K562 (cell line): ENCODE results near the gene NAB1. TPM values are rescaled to one million over a fixed set of nuclear protein-coding genes. Genes with fewer than 3 reads are reported as not detected.

ENCODE experiments used
- ATAC-seq: fragments of 200-7000 bp; cut with Tn5 transposase; 3 replicates; pipeline ENCODE4 v1.9.1; 2020; ENCODE audit warnings: moderate library complexity
- BruUV-seq: library from RNA; stranded (reverse); fragments of 400-500 nt; replicated peaks from 2 replicates; lab custom pipeline; 2021; lab: Mats Ljungman, UMichigan
- CTCF ChIA-PET: fragments of 300-600 bp; formaldehyde crosslinking; extraction: SDS; loops from one replicate; lab custom pipeline; 2021; ENCODE audit warnings: low intra/inter-chr PET ratio; lab: Yijun Ruan, JAX
- POLR2A ChIA-PET: fragments of 300-600, 350-650 bp; sonication (Branson Sonifier 250); formaldehyde crosslinking; extraction: SDS; loops from one replicate; lab custom pipeline; 2021; ENCODE audit warnings: antibody characterized with exemption, inconsistent platforms; lab: Yijun Ruan, JAX
- DNase-seq, 4 experiments: peaks; one replicate each; pipeline versions ENCODE4 v3.0.0 to v3.0.0-alpha.2; 2011 to 2018; ENCODE audit warnings: low spot score in 3 of 4, mixed read lengths in 3 of 4; ENCODE audit errors: extremely low read depth in 1 of 4
- FAIRE-seq: peaks from 2 replicates; lab custom pipeline; 2011; peaks lifted over from hg19 to GRCh38; lab: Jason Lieb, UNC
- H2AFZ ChIP-seq: 2 replicates; pipeline ENCODE4 v1.6.0; 2011; ENCODE audit warnings: low read depth, low read length, control low read depth, inconsistent platforms
- H3K27ac ChIP-seq: fragments of 200-600 bp; 3 replicates; pipeline ENCODE4 v1.8.0; 2011; ENCODE audit warnings: low read depth, mild to moderate bottlenecking, control low read depth, inconsistent platforms, low read length, moderate library complexity, mixed read lengths; ENCODE audit errors: extremely low read depth
- H3K27me3 ChIP-seq, 2 experiments: fragments of 300-600 bp in 1 of 2; 2 replicates in 1 of 2; 3 replicates in 1 of 2; pipeline versions ENCODE4 v1.6.0 to v1.8.0; 2011; ENCODE audit warnings: inconsistent platforms in 2 of 2, low read length in 2 of 2, mild to moderate bottlenecking in 1 of 2, mixed read lengths in 1 of 2, moderate library complexity in 1 of 2; ENCODE audit not compliant: control insufficient read depth in 2 of 2, insufficient read depth in 2 of 2
- H3K36me3 ChIP-seq: fragments of 300-600 bp; 3 replicates; pipeline ENCODE4 v1.8.0; 2011; ENCODE audit warnings: mild to moderate bottlenecking, low read length, inconsistent platforms; ENCODE audit not compliant: control insufficient read depth, insufficient read depth
- H3K4me1 ChIP-seq, 2 experiments: fragments of 200-600 bp in 1 of 2; replicated peaks in 1 of 2; 2 replicates in 1 of 2; 3 replicates in 1 of 2; pipeline versions ENCODE4 v1.5.1 to v1.8.0; 2011; ENCODE audit warnings: inconsistent platforms in 2 of 2, low read length in 2 of 2, mild to moderate bottlenecking in 1 of 2, mixed read lengths in 1 of 2, moderate library complexity in 1 of 2; ENCODE audit not compliant: control insufficient read depth in 2 of 2, insufficient read depth in 2 of 2
- H3K4me2 ChIP-seq: 2 replicates; pipeline ENCODE4 v1.6.1; 2011; ENCODE audit warnings: low read length, control low read depth, inconsistent platforms, mixed read lengths; ENCODE audit not compliant: insufficient read depth
- H3K4me3 ChIP-seq: fragments of 200-600 bp; sonication (generic), shearing (Covaris generic); 2 replicates; pipeline ENCODE4 v1.5.1; 2016; ENCODE audit warnings: control low read depth, inconsistent platforms
- H3K79me2 ChIP-seq: fragments of 200-600 bp; 3 replicates; pipeline ENCODE4 v1.8.0; 2011; ENCODE audit warnings: low read length, inconsistent platforms; ENCODE audit not compliant: control insufficient read depth, insufficient read depth
- H3K9ac ChIP-seq, 2 experiments: 2 replicates each; pipeline versions ENCODE4 v1.6.0 to v1.6.1; 2011; ENCODE audit warnings: low read depth in 2 of 2, low read length in 2 of 2, control low read depth in 1 of 2, inconsistent platforms in 1 of 2, mild to moderate bottlenecking in 1 of 2, mixed read lengths in 1 of 2; ENCODE audit not compliant: insufficient read depth in 1 of 2
- H3K9me1 ChIP-seq: one replicate; pipeline ENCODE4 v1.6.0; 2011; ENCODE audit warnings: inconsistent platforms, mild to moderate bottlenecking, low read length, moderate library complexity; ENCODE audit not compliant: control insufficient read depth, insufficient read depth
- H3K9me3 ChIP-seq: replicated peaks from 2 replicates; pipeline ENCODE4 v1.5.1; 2011; ENCODE audit warnings: low read depth, low read length, inconsistent platforms; ENCODE audit not compliant: control insufficient read depth, insufficient read depth
- H4K20me1 ChIP-seq: replicated peaks from 2 replicates; pipeline ENCODE4 v1.6.1; 2011; ENCODE audit warnings: low read length, inconsistent platforms, mixed read lengths; ENCODE audit not compliant: control insufficient read depth, insufficient read depth
- EWSR1 ChIP-seq: fragments of 450-650 bp; IDR thresholded peaks from 2 replicates; pipeline ENCODE4 v1.6.1; 2018; ENCODE audit warnings: borderline replicate concordance, mild to moderate bottlenecking, low read depth, moderate library complexity; ENCODE audit not compliant: partially characterized antibody
- HNRNPLL ChIP-seq: fragments of 200-400 bp; formaldehyde crosslinking; IDR thresholded peaks from 2 replicates; pipeline ENCODE4 v1.6.1; 2017; ENCODE audit warnings: low read length, low read depth, mild to moderate bottlenecking; ENCODE audit not compliant: poor library complexity, severe bottlenecking
- PHF21A ChIP-seq: fragments of 450-650 bp; IDR thresholded peaks from 2 replicates; pipeline ENCODE4 v1.6.1; 2017; ENCODE audit warnings: low read depth, borderline replicate concordance
- RREB1 ChIP-seq: fragments of 250-450 bp; sonication (Bioruptor Pico); IDR thresholded peaks from 2 replicates; pipeline ENCODE4 v1.4.0; 2020
- TCF3 ChIP-seq: sonication (generic); formaldehyde crosslinking; IDR thresholded peaks from 2 replicates; pipeline ENCODE4 v1.4.0; 2020; ENCODE audit warnings: mild to moderate bottlenecking, missing genetic modification reagents
- TEAD2 ChIP-seq: fragments of 450-650 bp; IDR thresholded peaks from 2 replicates; pipeline ENCODE4 v1.6.1; 2016; ENCODE audit warnings: missing genetic modification characterization, control low read depth, missing compliant biosample characterization
- ZBTB12 ChIP-seq: fragments of 250-450 bp; sonication (Bioruptor Pico); IDR thresholded peaks from 2 replicates; pipeline ENCODE4 v1.4.0; 2020
- WGBS: fragments of 100-300 bp; shearing (Covaris generic); methylation state at CpG from one replicate; pipeline ENCODE4 v1.1.6; 2016; ENCODE audit warnings: low coverage, mixed read lengths; ENCODE audit not compliant: insufficient coverage; ENCODE audit errors: missing lambda C conversion rate; 5-methylcytosine and 5-hydroxymethylcytosine counted together
- in situ Hi-C: fragments of 300-500 bp; cut with MboI; formaldehyde crosslinking; loops from 4 replicates; pipeline ENCODE4 v1.15.0; 2018; ENCODE audit warnings: inconsistent platforms, mixed read lengths
- intact Hi-C: fragments of 100-400 bp; cut with micrococcal nuclease; formaldehyde crosslinking; loops from 2 replicates; pipeline ENCODE4 v1.14.2; 2022
- polyA plus RNA-seq, 8 experiments: library from polyadenylated mRNA; depleted of rRNA in 4 of 8; stranded (reverse) in 5 of 8; unstranded in 3 of 8; fragments of >200 nt; fragmentation: Nextera tagmentation in 2 of 8; fragmentation: Illumina TruSeq in 1 of 8; extraction: Ambion mirVana in 2 of 8; extraction: Trizol in 1 of 8; gene quantifications; 2 replicates each; pipeline versions ENCODE4 v1.2.1 to v1.2.3, GENCODE V29; 2011 to 2014; ENCODE audit warnings: inconsistent platforms in 1 of 8, missing spikeins in 1 of 8
- total RNA-seq, 7 experiments: library from RNA; depleted of rRNA in 6 of 7; stranded (reverse); fragments of >200 nt in 6 of 7; fragmentation: Illumina TruSeq in 2 of 7; extraction: Trizol in 2 of 7; gene quantifications; 2 replicates each; pipeline versions ENCODE4 v1.2.1 to v1.2.3, GENCODE V29; 2011 to 2021; ENCODE audit warnings: low replicate concordance in 1 of 7

NAB1 gene
- total and polyA plus RNA-seq, 9 of the 15 experiments (the other 6 are each of a cell fraction or from before 2014, with no cell fraction given), result 3.1 to 23.0 (median 16.3) TPM

DNA sequence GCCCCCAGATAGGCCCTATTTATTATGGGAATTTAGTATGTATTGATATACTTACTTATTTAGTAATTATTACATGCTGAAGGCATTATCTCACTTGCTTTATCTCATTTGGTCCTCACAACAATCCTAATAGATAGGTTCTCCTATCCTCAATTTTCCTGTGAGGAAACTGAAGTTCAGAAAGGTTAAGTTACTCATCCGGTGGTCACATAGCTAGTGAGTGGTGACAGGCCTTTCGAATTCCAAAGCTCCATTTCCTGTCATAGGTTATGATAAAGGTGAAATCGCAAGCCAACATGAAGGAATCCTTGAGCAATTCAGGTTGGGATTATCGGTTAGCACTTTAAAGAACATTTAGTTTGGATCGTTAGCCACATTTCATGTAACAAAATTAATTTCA lies 33.3 kb downstream of the NAB1 start:
- ATAC-seq (no peak), FAIRE-seq (no peak), DNase-seq (no peak)
- Histone ChIP-seq H3K4me3 (no peak overlapping the region), H3K27ac (no peak overlapping the region), H3K9me1 (no peaks in the 10 kb centered on the region), H3K36me3 (peaks cover 45% of the 10 kb centered on the region), H3K79me2 (peaks cover 17% of the 10 kb centered on the region; the same call in 2 of the 3 replicates), H3K27me3 (no peaks in the 10 kb centered on the region), H4K20me1 (no peaks in the 10 kb centered on the region), H3K9ac (no peak overlapping the region), H3K4me1 (peaks cover 0 to 10% of the 10 kb centered on the region in 2 experiments; a peak in 2 of 5 replicates), H3K9me3 (no peaks in the 10 kb centered on the region), H2AFZ (no peak overlapping the region), H3K4me2 (no peak overlapping the region)
- BruUV-seq, result no TSS peak
- CTCF ChIA-PET, result no interaction called here
- 77% methylated on average over 5 of the region's 5 CpGs for WGBS
- POLR2A ChIA-PET, result no interaction called here
- TF ChIP-seq ZBTB12 (CRISPR knock-in tag) (no peak), HNRNPLL (no peak)
- intact Hi-C loops, result loop anchor here (5.0 kb wide), 1 partner anchor 300 kb away; no protein-coding TSS in a partner anchor
- in situ Hi-C loops, result loop anchor here (10.0 kb wide), 1 partner anchor 587 kb away; no protein-coding TSS in a partner anchor

DNA sequence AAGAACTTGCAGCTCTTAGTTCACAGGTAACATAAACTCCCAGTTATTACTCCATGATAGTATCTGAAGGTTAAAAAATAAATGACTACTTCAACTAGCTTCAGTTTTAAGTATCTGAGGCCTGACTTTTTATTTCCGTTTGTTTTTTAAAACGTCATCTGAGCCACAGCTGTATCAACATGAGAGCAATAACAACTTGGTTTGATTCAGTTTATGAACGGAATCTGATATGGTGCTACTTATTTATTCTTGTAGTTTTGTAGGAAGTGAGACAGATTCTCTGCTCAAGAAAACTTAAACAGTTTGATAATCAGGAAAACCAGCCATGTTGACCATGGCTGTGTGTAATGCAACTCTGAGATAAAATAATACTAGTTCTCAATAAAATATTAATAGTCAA lies 34.9 kb downstream of the NAB1 start:
- POLR2A ChIA-PET, result no interaction called here
- CTCF ChIA-PET, result no interaction called here
- no peaks in the 10 kb centered on the region for H3K9me1 ChIP-seq
- DNase-seq (no peak), FAIRE-seq (no peak), ATAC-seq (no peak)
- no TSS peak for BruUV-seq
- no peak overlapping the region for H3K9ac ChIP-seq
- H3K4me3 ChIP-seq, result no peak overlapping the region
- no peak overlapping the region for H3K27ac ChIP-seq
- peaks cover 0 to 10% of the 10 kb centered on the region in 2 experiments; a peak in 2 of 5 replicates for H3K4me1 ChIP-seq
- WGBS, result 80% methylated on average over 3 of the region's 3 CpGs
- H3K9me3 ChIP-seq, result no peaks in the 10 kb centered on the region
- H3K4me2 ChIP-seq, result no peak overlapping the region
- H3K79me2 ChIP-seq, result peaks cover 16% of the 10 kb centered on the region; the same call in 2 of the 3 replicates
- no peaks in the 10 kb centered on the region for H3K27me3 ChIP-seq
- no peaks in the 10 kb centered on the region for H4K20me1 ChIP-seq
- in situ Hi-C loops (loop anchor here (10.0 kb wide), 1 partner anchor 589 kb away; no protein-coding TSS in a partner anchor), intact Hi-C loops (loop anchor here (5.0 kb wide), 1 partner anchor 302 kb away; no protein-coding TSS in a partner anchor)
- H2AFZ ChIP-seq, result no peak overlapping the region
- peaks cover 54% of the 10 kb centered on the region; the same call in 2 of the 3 replicates for H3K36me3 ChIP-seq
- no peak for TF ChIP-seq PHF21A
- no peak for TF ChIP-seq EWSR1
- no peak for TF ChIP-seq TCF3 (CRISPR knock-in tag)
- no peak for TF ChIP-seq RREB1 (CRISPR knock-in tag)
- TF ChIP-seq TEAD2 (tag), result no peak
